ENCODE results near the gene ERGIC3. TPM values are rescaled to one million over a fixed set of nuclear protein-coding genes. Genes with fewer than 3 reads are reported as not detected.
A peak's percentile ranks its signal among the peaks of the same experiment; 100 is the strongest.

Gene ERGIC3
- total and polyA plus RNA-seq, 2 of the 13 experiments (the other 11 are each of a cell fraction or from before 2014, with no cell fraction given), result 407 to 670 TPM

DNA sequence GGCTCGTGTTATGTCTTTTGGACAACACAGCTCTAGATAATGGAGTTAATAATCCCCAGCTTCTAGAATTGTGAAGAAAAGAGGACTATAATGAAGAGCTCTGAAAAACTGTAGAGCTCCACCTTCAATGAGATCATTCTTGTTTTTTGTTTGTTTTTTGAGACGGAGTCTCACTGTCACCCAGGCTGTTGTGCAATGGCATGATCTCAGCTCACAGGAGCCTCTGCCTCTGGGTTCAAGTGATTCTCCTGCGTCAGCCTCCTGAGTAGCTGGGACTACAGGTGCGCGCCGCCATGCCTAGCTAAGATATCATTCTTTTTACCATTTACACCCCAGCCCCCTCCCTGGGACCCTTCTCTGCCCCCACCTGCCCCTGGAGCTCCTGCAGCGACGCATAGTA is 36.6 kb downstream of the ERGIC3 start (continued):
- TF ChIP-seq SAFB2 (CRISPR knock-in tag; IDR thresholded peaks at IDR 0.05; ENCODE audit: borderline replicate concordance, low read depth) (no peak), NR2F2 (IDR thresholded peaks at IDR 0.05; ENCODE audit: borderline replicate concordance, low read depth) (no peak), ZNF674 (CRISPR knock-in tag; IDR thresholded peaks at IDR 0.05; ENCODE audit: low read depth) (no peak), ZFP90 (CRISPR knock-in tag; IDR thresholded peaks at IDR 0.05; ENCODE audit: borderline replicate concordance) (no peak), ZNF383 (CRISPR knock-in tag; IDR thresholded peaks at IDR 0.05; ENCODE audit: borderline replicate concordance) (no peak), FOSL1 (CRISPR knock-in tag; IDR thresholded peaks at IDR 0.05; ENCODE audit: borderline replicate concordance) (no peak), ZSCAN9 (CRISPR knock-in tag; IDR thresholded peaks at IDR 0.05; ENCODE audit: borderline replicate concordance) (no peak), SRY (CRISPR knock-in tag; IDR thresholded peaks at IDR 0.05) (no peak)
- TF ChIP-seq, protein P1, sequence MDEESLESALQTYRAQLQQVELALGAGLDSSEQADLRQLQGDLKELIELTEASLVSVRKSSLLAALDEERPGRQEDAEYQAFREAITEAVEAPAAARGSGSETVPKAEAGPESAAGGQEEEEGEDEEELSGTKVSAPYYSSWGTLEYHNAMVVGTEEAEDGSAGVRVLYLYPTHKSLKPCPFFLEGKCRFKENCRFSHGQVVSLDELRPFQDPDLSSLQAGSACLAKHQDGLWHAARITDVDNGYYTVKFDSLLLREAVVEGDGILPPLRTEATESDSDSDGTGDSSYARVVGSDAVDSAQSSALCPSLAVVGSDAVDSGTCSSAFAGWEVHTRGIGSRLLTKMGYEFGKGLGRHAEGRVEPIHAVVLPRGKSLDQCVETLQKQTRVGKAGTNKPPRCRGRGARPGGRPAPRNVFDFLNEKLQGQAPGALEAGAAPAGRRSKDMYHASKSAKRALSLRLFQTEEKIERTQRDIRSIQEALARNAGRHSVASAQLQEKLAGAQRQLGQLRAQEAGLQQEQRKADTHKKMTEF (CRISPR knock-in tag; IDR thresholded peaks at IDR 0.05), result peak; percentile 28; the same call in 1 of the 2 replicates
- TF ChIP-seq, protein P2, sequence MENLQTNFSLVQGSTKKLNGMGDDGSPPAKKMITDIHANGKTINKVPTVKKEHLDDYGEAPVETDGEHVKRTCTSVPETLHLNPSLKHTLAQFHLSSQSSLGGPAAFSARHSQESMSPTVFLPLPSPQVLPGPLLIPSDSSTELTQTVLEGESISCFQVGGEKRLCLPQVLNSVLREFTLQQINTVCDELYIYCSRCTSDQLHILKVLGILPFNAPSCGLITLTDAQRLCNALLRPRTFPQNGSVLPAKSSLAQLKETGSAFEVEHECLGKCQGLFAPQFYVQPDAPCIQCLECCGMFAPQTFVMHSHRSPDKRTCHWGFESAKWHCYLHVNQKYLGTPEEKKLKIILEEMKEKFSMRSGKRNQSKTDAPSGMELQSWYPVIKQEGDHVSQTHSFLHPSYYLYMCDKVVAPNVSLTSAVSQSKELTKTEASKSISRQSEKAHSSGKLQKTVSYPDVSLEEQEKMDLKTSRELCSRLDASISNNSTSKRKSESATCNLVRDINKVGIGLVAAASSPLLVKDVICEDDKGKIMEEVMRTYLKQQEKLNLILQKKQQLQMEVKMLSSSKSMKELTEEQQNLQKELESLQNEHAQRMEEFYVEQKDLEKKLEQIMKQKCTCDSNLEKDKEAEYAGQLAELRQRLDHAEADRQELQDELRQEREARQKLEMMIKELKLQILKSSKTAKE (CRISPR knock-in tag; IDR thresholded peaks at IDR 0.05; ENCODE audit: borderline replicate concordance), result no peak

DNA sequence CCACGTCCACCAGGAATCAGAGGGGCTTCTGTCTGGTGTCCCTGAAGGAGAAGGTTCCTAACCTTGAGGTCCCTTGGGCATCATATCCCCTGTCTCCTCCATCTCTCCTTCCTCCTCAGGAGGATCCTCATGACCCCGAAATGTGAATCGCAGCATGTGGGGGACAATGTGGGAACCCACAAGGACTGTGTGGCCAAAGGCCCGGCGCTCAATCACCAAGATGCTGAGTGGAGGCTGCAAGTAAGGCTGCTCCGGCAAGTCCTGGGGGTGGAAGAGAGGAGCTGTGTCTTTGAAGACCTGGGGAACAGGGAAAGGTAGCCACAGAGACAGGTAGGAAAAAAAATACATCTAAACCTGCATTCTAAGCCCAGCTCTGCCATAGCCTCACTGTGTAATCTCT is 37.3 kb downstream of the ERGIC3 start:
- ATAC-seq (no peak), FAIRE-seq (no peak), DNase-seq (ENCODE audit: low spot score) (no peak)
- BruUV-seq (replicated peaks), result no TSS peak
- intact Hi-C loops (cut with micrococcal nuclease; ENCODE audit: unreplicated experiment) (no loop called here), in situ Hi-C loops (cut with HindIII; ENCODE audit: extremely low pct_ligation_motif_present, low pct_unique_long_range_greater_than_20kb) (no loop called here)
- H3K4me1 ChIP-seq (ENCODE audit: insufficient read depth, low read length), result peaks cover 23% of the 10 kb centered on the region
- no peaks in the 10 kb centered on the region for H3K79me2 ChIP-seq (ENCODE audit: insufficient read depth, low read length)
- H3K4me3 ChIP-seq (replicated peaks in 1 of 3; ENCODE audit: insufficient read depth in 1 of 3, low read depth in 2 of 3, low read length in 3 of 3), result no peak overlapping the region
- ChIA-PET POLR2A (interaction anchor here (0.8 to 1.5 kb wide), 3 partner anchors 38 to 163 kb away, joined by 3 to 5 read pairs (median 4); partner anchors contain the start of genes ERGIC3 and RBM39), CTCF (ENCODE audit: low intra/inter-chr PET ratio, low total read pairs) (no interaction called here)
- peaks cover 0 to 10% of the 10 kb centered on the region in 2 experiments; a peak in 2 of 5 replicates for H3K27me3 ChIP-seq (ENCODE audit: control insufficient read depth in 1 of 2, insufficient read depth in 2 of 2, low read length in 2 of 2)
- no peaks in the 10 kb centered on the region for H3K36me3 ChIP-seq (replicated peaks in 1 of 2; ENCODE audit: control insufficient read depth in 1 of 2, insufficient read depth in 2 of 2, low read length in 2 of 2)
- no peak overlapping the region for H3K9ac ChIP-seq (ENCODE audit: insufficient read depth, low read depth, low read length)
- WGBS (ENCODE audit: low lambda C conversion rate), result 87% methylated on average over 6 of the region's 6 CpGs
- H3K9me3 ChIP-seq (ENCODE audit: low read length), result no peaks in the 10 kb centered on the region
- H3K27ac ChIP-seq (ENCODE audit: extremely low read length, insufficient read depth, low read length), result no peak overlapping the region
- no peaks in the 10 kb centered on the region for H4K20me1 ChIP-seq (ENCODE audit: insufficient read depth, low read length)
- H3K4me2 ChIP-seq (ENCODE audit: low read depth, low read length), result no peak overlapping the region
- no peak overlapping the region for H2AFZ ChIP-seq (ENCODE audit: low read length)
- TF ChIP-seq ZNF350 (CRISPR knock-in tag; IDR thresholded peaks at IDR 0.05; ENCODE audit: borderline replicate concordance, low read depth) (0 out of 2 replicates have a peak, but pooled peaks have one; percentile 19), FOXM1 (CRISPR knock-in tag; IDR thresholded peaks at IDR 0.05) (no peak), SKI (IDR thresholded peaks at IDR 0.05; ENCODE audit: partially characterized antibody) (no peak), RARA (CRISPR knock-in tag; IDR thresholded peaks at IDR 0.05) (no peak), ZNF773 (CRISPR knock-in tag; IDR thresholded peaks at IDR 0.05; ENCODE audit: borderline replicate concordance) (no peak)
- TF ChIP-seq, protein P3, sequence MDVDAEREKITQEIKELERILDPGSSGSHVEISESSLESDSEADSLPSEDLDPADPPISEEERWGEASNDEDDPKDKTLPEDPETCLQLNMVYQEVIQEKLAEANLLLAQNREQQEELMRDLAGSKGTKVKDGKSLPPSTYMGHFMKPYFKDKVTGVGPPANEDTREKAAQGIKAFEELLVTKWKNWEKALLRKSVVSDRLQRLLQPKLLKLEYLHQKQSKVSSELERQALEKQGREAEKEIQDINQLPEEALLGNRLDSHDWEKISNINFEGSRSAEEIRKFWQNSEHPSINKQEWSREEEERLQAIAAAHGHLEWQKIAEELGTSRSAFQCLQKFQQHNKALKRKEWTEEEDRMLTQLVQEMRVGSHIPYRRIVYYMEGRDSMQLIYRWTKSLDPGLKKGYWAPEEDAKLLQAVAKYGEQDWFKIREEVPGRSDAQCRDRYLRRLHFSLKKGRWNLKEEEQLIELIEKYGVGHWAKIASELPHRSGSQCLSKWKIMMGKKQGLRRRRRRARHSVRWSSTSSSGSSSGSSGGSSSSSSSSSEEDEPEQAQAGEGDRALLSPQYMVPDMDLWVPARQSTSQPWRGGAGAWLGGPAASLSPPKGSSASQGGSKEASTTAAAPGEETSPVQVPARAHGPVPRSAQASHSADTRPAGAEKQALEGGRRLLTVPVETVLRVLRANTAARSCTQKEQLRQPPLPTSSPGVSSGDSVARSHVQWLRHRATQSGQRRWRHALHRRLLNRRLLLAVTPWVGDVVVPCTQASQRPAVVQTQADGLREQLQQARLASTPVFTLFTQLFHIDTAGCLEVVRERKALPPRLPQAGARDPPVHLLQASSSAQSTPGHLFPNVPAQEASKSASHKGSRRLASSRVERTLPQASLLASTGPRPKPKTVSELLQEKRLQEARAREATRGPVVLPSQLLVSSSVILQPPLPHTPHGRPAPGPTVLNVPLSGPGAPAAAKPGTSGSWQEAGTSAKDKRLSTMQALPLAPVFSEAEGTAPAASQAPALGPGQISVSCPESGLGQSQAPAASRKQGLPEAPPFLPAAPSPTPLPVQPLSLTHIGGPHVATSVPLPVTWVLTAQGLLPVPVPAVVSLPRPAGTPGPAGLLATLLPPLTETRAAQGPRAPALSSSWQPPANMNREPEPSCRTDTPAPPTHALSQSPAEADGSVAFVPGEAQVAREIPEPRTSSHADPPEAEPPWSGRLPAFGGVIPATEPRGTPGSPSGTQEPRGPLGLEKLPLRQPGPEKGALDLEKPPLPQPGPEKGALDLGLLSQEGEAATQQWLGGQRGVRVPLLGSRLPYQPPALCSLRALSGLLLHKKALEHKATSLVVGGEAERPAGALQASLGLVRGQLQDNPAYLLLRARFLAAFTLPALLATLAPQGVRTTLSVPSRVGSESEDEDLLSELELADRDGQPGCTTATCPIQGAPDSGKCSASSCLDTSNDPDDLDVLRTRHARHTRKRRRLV (CRISPR knock-in tag; IDR thresholded peaks at IDR 0.05), result no peak
